Hepatocyte (in vitro differentiated cells): ENCODE measurements around the gene PRKG1. TPM values are rescaled to one million over a fixed set of nuclear protein-coding genes. Genes with fewer than 3 reads are reported as not detected.

ENCODE experiments used
- DNase-seq: peaks from one replicate; pipeline ENCODE4 v3.0.0-alpha.2; 2016; ENCODE audit warnings: low spot score
- H2AFZ ChIP-seq: fragments of 200-600 bp; sonication (generic); 2 replicates; pipeline ENCODE4 v1.6.0; 2016; ENCODE audit warnings: antibody characterized with exemption, mild to moderate bottlenecking
- H3K27ac ChIP-seq: fragments of 200-600 bp; sonication (generic); 2 replicates; pipeline ENCODE4 v1.5.1; 2016; ENCODE audit warnings: mild to moderate bottlenecking
- H3K27me3 ChIP-seq: fragments of 200-600 bp; sonication (generic); 2 replicates; pipeline ENCODE4 v1.6.1; 2016
- H3K36me3 ChIP-seq: fragments of 200-600 bp; sonication (generic); replicated peaks from 2 replicates; pipeline ENCODE4 v1.5.1; 2016; ENCODE audit warnings: low read depth; ENCODE audit not compliant: insufficient read depth
- H3K4me1 ChIP-seq: fragments of 200-600 bp; sonication (generic); 2 replicates; pipeline ENCODE4 v1.5.1; 2016; ENCODE audit warnings: mild to moderate bottlenecking, moderate library complexity; ENCODE audit not compliant: insufficient read depth
- H3K4me2 ChIP-seq: fragments of 200-600 bp; sonication (generic); 2 replicates; pipeline ENCODE4 v1.6.0; 2016
- H3K4me3 ChIP-seq: fragments of 200-600 bp; sonication (generic); 2 replicates; pipeline ENCODE4 v1.5.1; 2016; ENCODE audit warnings: mild to moderate bottlenecking
- H3K79me2 ChIP-seq: fragments of 200-600 bp; sonication (generic); 2 replicates; pipeline ENCODE4 v1.6.0; 2017; ENCODE audit warnings: mild to moderate bottlenecking
- H3K9me2 ChIP-seq: fragments of 200-600 bp; sonication (generic); replicated peaks from 2 replicates; pipeline ENCODE4 v1.6.0; 2017; ENCODE audit warnings: mild to moderate bottlenecking; ENCODE audit not compliant: insufficient read depth
- H3K9me3 ChIP-seq: fragments of 200-600 bp; sonication (generic); 2 replicates; pipeline ENCODE4 v1.5.1; 2016; ENCODE audit warnings: low read depth, mild to moderate bottlenecking
- H4K20me1 ChIP-seq: fragments of 200-600 bp; sonication (generic); 2 replicates; pipeline ENCODE4 v1.6.0; 2016; ENCODE audit warnings: mild to moderate bottlenecking; ENCODE audit not compliant: insufficient read depth, poor library complexity, severe bottlenecking
- CTCF ChIP-seq: fragments of 200-600 bp; sonication (generic); IDR thresholded peaks from 2 replicates; pipeline ENCODE4 v1.5.1; 2016; ENCODE audit warnings: antibody characterized with exemption, mild to moderate bottlenecking; ENCODE audit not compliant: poor library complexity
- EZH2 ChIP-seq: fragments of 200-600 bp; sonication (generic); IDR thresholded peaks from 2 replicates; pipeline ENCODE4 v1.6.1; 2016; ENCODE audit warnings: antibody characterized with exemption, mild to moderate bottlenecking, borderline replicate concordance
- EZH2phosphoT487 ChIP-seq: fragments of 200-600 bp; sonication (generic); IDR thresholded peaks from one replicate; pipeline ENCODE4 v1.6.1; 2018; ENCODE audit warnings: antibody characterized with exemption, mild to moderate bottlenecking, low read depth, moderate library complexity; ENCODE audit not compliant: unreplicated experiment, severe bottlenecking
- WGBS: methylation state at CpG from one replicate; pipeline ENCODE4 v1.1.6; 2016; ENCODE audit warnings: low lambda C conversion rate; ENCODE audit errors: missing lambda C conversion rate; 5-methylcytosine and 5-hydroxymethylcytosine counted together
- polyA plus RNA-seq: library from polyadenylated mRNA; unstranded; fragments of >200 nt; fragmentation: Nextera tagmentation; extraction: Ambion mirVana; gene quantifications from 2 replicates; pipeline ENCODE4 v1.2.1, GENCODE V29; 2016
- total RNA-seq: library from RNA; depleted of rRNA; stranded (reverse); fragments of >200 nt; gene quantifications from 2 replicates; pipeline ENCODE4 v1.2.3, GENCODE V29; 2014

Gene PRKG1
- total and polyA plus RNA-seq, 2 experiments from 2014 or later: 4.0 to 8.1 TPM

GRCh38 chr10:51171946-51172345, 97.7 kb downstream of the PRKG1 start:
- H3K4me2 ChIP-seq: no peak overlapping the region
- H3K27me3 ChIP-seq: no peaks in the 10 kb centered on the region
- DNase-seq: no peak
- no peaks in the 10 kb centered on the region for H3K9me2 ChIP-seq
- H2AFZ ChIP-seq: no peak overlapping the region
- no peaks in the 10 kb centered on the region for H3K79me2 ChIP-seq
- no peaks in the 10 kb centered on the region for H3K9me3 ChIP-seq
- H3K36me3 ChIP-seq: no peaks in the 10 kb centered on the region
- no peaks in the 10 kb centered on the region for H4K20me1 ChIP-seq
- no peak overlapping the region for H3K4me3 ChIP-seq
- no peak overlapping the region for H3K27ac ChIP-seq
- no peaks in the 10 kb centered on the region for H3K4me1 ChIP-seq
- TF ChIP-seq CTCF: no peak
- TF ChIP-seq EZH2: no peak
- TF ChIP-seq EZH2phosphoT487: no peak
- 94% methylated on average over 2 of the region's 2 CpGs for WGBS

GRCh38 chr10:51176976-51177695, 102.8 kb downstream of the PRKG1 start:
- TF ChIP-seq EZH2phosphoT487 (no peak), EZH2 (no peak), CTCF (no peak)
- no peaks in the 10 kb centered on the region for H3K27me3 ChIP-seq
- no peak overlapping the region for H3K4me2 ChIP-seq

GRCh38 chr10:51178634-51179033, 104.3 kb downstream of the PRKG1 start:
- no peak overlapping the region for H3K4me2 ChIP-seq
- no peak for TF ChIP-seq EZH2
- TF ChIP-seq EZH2phosphoT487: no peak
- TF ChIP-seq CTCF: no peak

More at GRCh38 chr10:51176976-51177695, 102.8 kb downstream of the PRKG1 start:
- no peaks in the 10 kb centered on the region for H3K9me2 ChIP-seq
- H3K4me3 ChIP-seq: no peak overlapping the region
- no peaks in the 10 kb centered on the region for H3K4me1 ChIP-seq
- H4K20me1 ChIP-seq: no peaks in the 10 kb centered on the region
- no peaks in the 10 kb centered on the region for H3K79me2 ChIP-seq
- H2AFZ ChIP-seq: no peak overlapping the region
- H3K36me3 ChIP-seq: no peaks in the 10 kb centered on the region
- no peaks in the 10 kb centered on the region for H3K9me3 ChIP-seq
- no peak for DNase-seq
- H3K27ac ChIP-seq: no peak overlapping the region

GRCh38 chr10:51180141-51180540, 105.9 kb downstream of the PRKG1 start:
- no peaks in the 10 kb centered on the region for H3K4me1 ChIP-seq
- no peaks in the 10 kb centered on the region for H4K20me1 ChIP-seq
- no peak for TF ChIP-seq CTCF
- no peak for TF ChIP-seq EZH2
- TF ChIP-seq EZH2phosphoT487: no peak
- H3K27me3 ChIP-seq: no peaks in the 10 kb centered on the region
- H3K36me3 ChIP-seq: no peaks in the 10 kb centered on the region
- no peaks in the 10 kb centered on the region for H3K79me2 ChIP-seq
- WGBS: 82% methylated on average over 4 of the region's 4 CpGs
- no peak overlapping the region for H3K27ac ChIP-seq
- no peak for DNase-seq
- no peak overlapping the region for H2AFZ ChIP-seq
- H3K4me2 ChIP-seq: no peak overlapping the region
- no peaks in the 10 kb centered on the region for H3K9me2 ChIP-seq
- H3K9me3 ChIP-seq: no peaks in the 10 kb centered on the region
- no peak overlapping the region for H3K4me3 ChIP-seq

More at GRCh38 chr10:51178634-51179033, 104.3 kb downstream of the PRKG1 start:
- Histone ChIP-seq H3K4me1 (no peaks in the 10 kb centered on the region), H3K27ac (no peak overlapping the region), H3K4me3 (no peak overlapping the region), H3K36me3 (no peaks in the 10 kb centered on the region), H4K20me1 (no peaks in the 10 kb centered on the region), H3K9me3 (no peaks in the 10 kb centered on the region), H3K9me2 (no peaks in the 10 kb centered on the region), H2AFZ (no peak overlapping the region), H3K79me2 (no peaks in the 10 kb centered on the region), H3K27me3 (no peaks in the 10 kb centered on the region)
- DNase-seq: no peak
